AG09309 (cell line): Measurements from ENCODE around the gene PCBP2.

Source experiments
- DNase-seq: peaks from one replicate; pipeline ENCODE4 v3.0.0-alpha.2; 2010; ENCODE audit warnings: low read depth
- H3K4me3 ChIP-seq: 2 replicates; pipeline ENCODE4 v1.5.1; 2011; ENCODE audit warnings: mild to moderate bottlenecking, low read depth, low read length, moderate library complexity; ENCODE audit not compliant: control insufficient read depth
- TF ChIP-seq, protein P1 (sequence below): IDR thresholded peaks from 2 replicates; pipeline ENCODE4 v1.5.1; 2011; ENCODE audit warnings: mild to moderate bottlenecking, low read depth, low read length, inconsistent platforms; ENCODE audit not compliant: insufficient read depth, control insufficient read depth; ENCODE audit errors: missing control alignments

PCBP2 gene

DNA sequence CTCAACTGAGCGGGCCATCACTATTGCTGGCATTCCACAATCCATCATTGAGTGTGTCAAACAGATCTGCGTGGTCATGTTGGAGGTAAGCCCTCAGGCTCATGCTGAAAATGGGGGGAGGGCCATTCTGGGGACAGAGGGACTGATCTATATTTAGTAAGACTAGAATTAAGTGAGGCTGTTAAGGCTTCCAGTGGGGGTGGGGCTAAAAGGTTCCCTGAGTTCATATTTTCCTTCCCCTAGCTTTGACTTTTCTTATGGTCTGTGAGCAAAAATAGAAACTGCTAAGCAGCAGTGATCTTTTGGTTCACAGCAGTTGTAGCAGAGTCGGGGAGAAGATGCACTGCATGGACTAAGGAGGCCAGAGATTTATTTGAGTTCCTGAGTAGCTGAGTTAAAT is 9.2 kb downstream of the PCBP2 start:
- no peak for DNase-seq
- H3K4me3 ChIP-seq, result no peak overlapping the region
- TF ChIP-seq, protein P1, sequence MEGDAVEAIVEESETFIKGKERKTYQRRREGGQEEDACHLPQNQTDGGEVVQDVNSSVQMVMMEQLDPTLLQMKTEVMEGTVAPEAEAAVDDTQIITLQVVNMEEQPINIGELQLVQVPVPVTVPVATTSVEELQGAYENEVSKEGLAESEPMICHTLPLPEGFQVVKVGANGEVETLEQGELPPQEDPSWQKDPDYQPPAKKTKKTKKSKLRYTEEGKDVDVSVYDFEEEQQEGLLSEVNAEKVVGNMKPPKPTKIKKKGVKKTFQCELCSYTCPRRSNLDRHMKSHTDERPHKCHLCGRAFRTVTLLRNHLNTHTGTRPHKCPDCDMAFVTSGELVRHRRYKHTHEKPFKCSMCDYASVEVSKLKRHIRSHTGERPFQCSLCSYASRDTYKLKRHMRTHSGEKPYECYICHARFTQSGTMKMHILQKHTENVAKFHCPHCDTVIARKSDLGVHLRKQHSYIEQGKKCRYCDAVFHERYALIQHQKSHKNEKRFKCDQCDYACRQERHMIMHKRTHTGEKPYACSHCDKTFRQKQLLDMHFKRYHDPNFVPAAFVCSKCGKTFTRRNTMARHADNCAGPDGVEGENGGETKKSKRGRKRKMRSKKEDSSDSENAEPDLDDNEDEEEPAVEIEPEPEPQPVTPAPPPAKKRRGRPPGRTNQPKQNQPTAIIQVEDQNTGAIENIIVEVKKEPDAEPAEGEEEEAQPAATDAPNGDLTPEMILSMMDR, result no peak

DNA sequence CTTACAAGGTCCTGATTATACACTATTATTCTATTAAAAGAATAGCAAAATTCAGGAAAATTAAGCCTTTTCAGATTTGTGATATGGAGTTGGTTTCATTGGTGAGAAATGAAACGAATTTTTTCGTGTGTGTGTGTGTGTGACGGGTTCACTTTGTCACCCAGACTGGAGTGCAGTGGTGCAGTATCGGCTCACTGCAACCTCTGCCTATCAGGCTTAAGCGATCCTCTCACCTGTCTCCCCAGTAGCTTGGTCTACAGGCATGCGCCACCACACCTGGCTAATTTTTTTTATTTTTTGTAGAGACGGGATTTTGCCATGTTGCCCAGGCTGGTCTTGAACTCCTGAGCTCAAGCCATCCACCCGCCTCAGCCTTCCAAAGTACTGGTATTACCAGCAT is 9.7 kb downstream of the PCBP2 start:
- DNase-seq, result no peak
- TF ChIP-seq, protein P1, result no peak
- no peak overlapping the region for H3K4me3 ChIP-seq

DNA sequence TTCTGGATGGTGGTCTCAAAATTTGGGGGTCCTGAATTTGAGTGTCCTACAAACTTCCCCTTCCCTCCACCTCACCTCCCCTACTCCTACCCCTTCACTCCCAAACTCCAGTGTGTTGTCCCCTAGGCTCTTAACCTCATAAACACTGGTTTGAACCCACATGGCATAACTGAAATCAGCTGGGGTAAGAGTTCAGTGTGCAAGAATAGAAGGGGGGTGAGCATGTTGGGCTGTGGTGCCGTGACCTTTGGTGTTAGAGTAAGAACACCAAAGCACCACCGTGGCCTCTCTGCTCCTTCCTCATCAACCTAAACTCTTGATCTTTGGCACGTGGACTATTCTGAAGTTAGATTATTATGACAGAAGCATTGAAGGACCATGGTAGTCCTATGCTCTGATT is 11.0 kb downstream of the PCBP2 start:
- DNase-seq, result no peak
- no peak overlapping the region for H3K4me3 ChIP-seq
- TF ChIP-seq, protein P1, result no peak

DNA sequence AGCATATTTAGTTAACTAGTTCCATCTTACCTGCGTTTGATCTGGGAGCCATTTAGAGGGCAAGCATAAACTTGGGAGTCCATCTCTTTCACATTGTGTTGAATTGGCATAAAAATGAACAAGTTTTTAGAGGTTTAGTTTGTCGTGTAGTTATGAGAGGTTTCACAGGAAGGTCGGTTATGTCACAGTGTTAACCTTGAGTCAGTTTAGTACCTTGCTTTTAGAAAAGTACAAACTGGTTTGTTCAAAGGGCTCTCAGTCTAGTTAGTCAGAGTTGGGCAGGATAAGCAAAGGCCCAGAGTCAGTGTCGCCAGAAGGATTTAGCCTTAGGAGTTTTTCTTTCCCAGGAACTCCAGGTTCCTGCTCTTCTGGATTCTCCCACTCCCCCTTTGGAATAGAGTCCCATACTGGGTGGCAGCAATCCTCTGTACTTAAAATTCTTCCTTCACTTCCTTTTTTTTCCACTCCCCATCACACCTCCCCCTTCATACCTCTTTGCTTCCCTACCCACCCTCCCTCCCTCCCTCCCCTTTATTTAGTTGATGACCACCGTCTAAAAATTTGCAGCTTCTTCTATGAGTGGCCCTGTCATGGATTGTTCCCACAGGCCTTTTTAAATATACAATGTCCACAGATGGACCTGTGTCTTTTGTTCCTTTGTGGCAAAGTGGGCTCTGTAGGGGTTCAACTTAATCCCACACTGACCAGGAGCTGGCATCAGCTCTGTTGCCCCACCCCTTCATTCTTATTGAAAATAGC is 12.1 kb downstream of the PCBP2 start:
- DNase-seq, result no peak
- TF ChIP-seq, protein P1, result no peak
- no peak overlapping the region for H3K4me3 ChIP-seq

DNA sequence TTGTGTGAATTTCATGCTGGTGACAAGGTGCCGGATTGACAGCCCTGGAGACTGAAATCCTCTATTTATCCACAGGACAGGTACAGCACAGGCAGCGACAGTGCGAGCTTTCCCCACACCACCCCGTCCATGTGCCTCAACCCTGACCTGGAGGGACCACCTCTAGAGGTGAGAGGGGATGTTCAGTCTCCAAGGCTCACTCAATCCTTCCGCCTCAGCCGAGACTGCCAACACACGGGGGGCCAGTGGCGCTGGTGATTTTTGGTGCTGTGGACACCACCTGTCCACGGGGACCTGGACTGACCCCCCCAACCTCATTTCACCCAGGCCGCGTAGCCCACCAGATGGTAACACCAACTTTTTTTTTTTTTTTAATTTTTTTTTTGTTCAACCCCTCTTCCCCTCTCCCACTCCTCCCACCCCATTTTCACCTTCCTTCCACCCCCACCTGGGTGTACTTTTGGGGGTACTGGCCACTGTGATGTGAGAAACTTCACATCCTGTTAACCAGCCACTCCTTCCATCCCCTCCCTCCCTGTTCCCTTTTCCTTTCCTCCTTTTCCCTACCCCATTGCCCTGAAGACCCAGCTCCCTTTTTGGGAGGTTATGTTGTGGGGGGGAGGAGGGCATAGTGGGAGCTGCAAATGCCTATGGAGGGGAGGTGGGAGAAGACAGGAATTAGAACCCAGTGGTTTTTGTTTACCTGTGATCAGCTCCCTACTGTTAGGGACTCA is 12.9 kb downstream of the PCBP2 start:
- no peak overlapping the region for H3K4me3 ChIP-seq
- TF ChIP-seq, protein P1, result no peak
- no peak for DNase-seq

DNA sequence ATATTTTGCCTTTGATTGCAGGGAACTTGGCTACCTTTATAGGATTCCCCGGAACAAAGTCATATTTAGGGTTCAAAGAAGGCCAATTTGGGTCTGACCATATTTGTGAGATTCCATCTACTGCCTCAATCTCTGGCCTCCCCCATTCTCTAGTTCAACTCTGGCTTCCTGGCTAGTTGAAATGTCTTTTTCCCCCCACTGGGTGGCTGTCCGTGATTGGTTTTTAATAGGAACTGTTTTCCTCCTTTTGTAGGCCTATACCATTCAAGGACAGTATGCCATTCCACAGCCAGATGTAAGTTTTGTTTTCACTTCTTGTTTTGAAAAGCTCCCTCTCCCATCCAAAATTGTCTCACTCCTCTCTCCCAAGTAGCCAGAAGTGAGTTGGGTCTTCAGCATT is 13.8 kb downstream of the PCBP2 start:
- no peak for DNase-seq
- TF ChIP-seq, protein P1, result peak; percentile 10
- no peak overlapping the region for H3K4me3 ChIP-seq
